HG02938 (cell line): ENCODE data around the gene ABCC1.
"Not testable (repeated sequence)": the region's sequence is repeated elsewhere in the genome, so short reads cannot be mapped to it uniquely, and the experiment has no call there.

ENCODE experiments used
- ATAC-seq: cut with Tn5 transposase; IDR thresholded peaks from one replicate; pipeline ENCODE4 v1.9.1; 2021; ENCODE audit warnings: mild to moderate bottlenecking, moderate library complexity; ENCODE audit not compliant: unreplicated experiment

Gene ABCC1

GRCh38 chr16:16150117-16150877 lies 200.9 kb downstream of the ABCC1 start:
- no peak for ATAC-seq

- ATAC-seq, result no peak
Observed at GRCh38 chr16:16150878-16151152, 201.4 kb downstream of the ABCC1 start.

DNA sequence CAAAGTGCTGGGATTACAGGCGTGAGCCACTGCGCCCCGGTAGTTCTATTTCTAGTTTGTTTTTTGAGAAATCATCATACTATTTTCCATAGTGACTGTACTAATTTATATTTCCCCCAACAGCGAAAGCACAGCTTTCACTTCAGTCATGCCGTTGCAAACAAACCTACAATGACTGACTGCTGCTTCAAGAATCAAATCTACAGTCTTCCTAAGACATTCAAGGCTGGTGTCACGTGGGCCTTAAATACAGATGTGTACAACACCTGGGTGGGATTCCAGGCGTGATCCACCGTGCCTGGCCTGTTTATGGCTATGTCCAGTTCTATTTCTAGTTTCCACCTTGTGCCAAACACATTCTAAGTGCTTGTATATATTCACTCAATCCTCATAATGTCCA lies 201.9 kb downstream of the ABCC1 start:
- no peak for ATAC-seq

- ATAC-seq, result not testable (repeated sequence)
Observed at GRCh38 chr16:16153000-16153399, 203.6 kb downstream of the ABCC1 start.

DNA sequence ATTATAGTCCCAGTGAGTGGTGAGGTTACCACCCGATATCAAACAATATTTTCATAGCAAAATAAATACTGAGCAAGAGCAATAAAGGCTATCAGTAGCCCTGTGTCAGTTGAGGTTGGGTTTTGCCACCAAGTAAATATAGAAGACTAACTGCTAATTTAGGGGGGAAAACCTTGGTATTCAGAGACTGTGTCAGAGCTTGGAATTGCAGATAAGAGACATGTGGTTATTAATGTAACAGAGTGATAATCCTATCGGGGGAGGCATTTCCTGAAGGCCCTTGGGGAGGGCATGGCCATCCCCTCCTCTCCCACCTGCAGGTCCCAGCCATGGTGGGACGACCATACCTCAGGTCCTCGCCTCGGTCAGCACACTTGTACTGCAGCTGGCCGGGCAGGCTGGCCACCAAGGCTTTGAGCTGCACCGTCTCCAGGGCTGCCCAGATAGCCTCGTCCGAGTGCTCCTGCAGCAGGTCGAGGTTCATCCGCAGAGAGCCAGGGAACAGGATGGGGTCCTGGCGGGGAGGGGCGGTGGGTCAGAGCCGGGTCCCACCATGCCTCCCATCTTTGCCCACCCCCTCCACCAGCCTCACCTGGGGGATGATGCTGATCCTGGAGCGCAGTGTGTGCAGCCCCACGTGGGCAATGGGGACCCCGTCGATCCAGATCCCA lies 205.0 kb downstream of the ABCC1 start:
- no peak for ATAC-seq

DNA sequence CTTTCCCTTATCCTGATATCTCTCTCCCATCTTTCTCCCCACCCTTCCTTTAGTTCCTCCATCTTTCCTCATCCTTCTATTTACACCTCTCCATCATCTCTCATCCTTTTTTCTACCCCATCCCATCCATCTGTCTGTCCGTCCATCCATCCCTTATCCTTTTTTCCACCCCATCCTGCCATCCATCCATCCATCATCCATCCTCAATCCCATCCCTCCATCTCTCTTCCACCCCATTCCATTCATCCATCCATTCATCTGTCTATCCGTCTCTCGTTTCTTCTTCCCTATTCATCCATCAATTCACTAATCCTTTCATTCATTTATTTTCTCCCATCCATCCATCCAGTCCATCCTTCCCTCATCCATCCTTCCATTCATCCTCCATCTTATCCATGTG lies 205.8 kb downstream of the ABCC1 start:
- no peak for ATAC-seq

- no peak for ATAC-seq
Observed at GRCh38 chr16:16157166-16157565, 207.8 kb downstream of the ABCC1 start.

GRCh38 chr16:16158082-16158658 lies 208.8 kb downstream of the ABCC1 start:
- no peak for ATAC-seq

DNA sequence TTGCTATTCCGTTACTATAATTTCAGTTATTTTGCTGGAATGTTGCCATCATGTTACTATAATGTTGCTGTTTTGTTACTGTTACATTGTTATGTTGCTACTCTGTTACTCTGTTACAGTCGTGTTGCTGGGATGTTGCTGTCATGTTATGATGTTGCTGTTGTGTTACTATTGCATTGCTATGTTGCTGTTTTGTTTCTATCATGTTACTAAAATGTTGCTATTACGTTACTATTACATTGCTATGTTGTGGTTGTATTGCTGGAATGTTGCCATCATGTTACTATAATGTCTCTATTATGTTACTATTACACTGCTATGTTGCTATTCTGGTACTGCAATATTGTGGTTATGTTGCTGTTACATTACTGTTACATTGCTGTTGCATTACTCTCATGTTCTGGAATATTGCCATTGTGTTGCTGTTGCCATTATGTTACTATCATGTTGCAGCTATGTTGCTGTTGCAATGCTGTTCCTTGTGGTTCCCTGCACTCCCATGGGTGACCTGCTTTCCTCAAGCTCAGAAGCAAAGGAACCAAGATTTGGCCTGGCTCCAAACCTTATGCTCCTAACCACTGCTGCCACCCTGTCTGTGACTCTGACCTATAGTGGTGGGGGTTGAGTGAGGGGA lies 209.4 kb downstream of the ABCC1 start:
- ATAC-seq, result no peak

- no peak for ATAC-seq
Observed at GRCh38 chr16:16159662-16160061, 210.2 kb downstream of the ABCC1 start.

- ATAC-seq, result no peak
Observed at GRCh38 chr16:16161319-16161718, 211.9 kb downstream of the ABCC1 start.

GRCh38 chr16:16161840-16162239 lies 212.4 kb downstream of the ABCC1 start:
- not testable (repeated sequence) for ATAC-seq

GRCh38 chr16:16162591-16162990 lies 213.2 kb downstream of the ABCC1 start:
- no peak for ATAC-seq

- no peak for ATAC-seq
Observed at GRCh38 chr16:16163109-16163508, 213.7 kb downstream of the ABCC1 start.

- no peak for ATAC-seq
Observed at GRCh38 chr16:16163571-16163970, 214.2 kb downstream of the ABCC1 start.

DNA sequence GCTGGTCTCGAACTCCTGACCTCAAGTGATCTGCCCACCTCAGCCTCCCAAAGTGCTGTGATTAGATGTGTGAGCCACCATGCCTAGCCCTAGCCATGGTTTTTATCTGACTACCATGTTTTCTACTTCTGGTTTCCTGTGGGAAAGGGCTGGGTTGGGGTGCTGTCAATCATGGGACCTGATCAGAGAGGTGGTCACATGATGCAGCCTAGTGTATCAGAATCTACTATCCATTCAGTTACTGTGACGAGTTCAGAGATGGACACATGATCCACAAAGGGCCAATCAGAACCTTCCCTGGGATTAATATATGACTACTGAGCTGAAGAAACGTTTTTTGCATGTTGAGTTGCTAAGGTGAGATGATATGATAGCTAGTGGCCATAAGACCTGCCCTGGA lies 214.8 kb downstream of the ABCC1 start:
- no peak for ATAC-seq

DNA sequence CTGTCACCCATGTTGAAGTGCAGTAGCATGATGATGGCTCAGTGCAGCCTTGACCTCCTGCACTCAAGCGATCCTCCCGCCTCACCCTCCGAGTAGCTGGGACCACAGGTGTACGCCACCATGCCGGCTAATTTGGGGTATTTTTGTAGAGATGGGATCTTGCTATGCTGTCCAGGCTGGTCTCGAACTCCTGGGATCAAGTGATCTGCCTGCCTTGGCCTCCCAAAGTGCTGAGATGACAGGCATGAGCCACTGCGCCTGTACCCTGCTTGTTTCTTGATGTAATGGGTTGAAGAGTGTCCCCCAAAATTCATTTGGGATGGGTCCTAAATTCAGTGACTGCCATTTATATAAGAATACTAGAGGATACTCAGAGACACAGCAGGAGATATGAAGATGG lies 216.7 kb downstream of the ABCC1 start:
- ATAC-seq, result no peak

GRCh38 chr16:16166949-16167348 lies 217.5 kb downstream of the ABCC1 start:
- no peak for ATAC-seq

DNA sequence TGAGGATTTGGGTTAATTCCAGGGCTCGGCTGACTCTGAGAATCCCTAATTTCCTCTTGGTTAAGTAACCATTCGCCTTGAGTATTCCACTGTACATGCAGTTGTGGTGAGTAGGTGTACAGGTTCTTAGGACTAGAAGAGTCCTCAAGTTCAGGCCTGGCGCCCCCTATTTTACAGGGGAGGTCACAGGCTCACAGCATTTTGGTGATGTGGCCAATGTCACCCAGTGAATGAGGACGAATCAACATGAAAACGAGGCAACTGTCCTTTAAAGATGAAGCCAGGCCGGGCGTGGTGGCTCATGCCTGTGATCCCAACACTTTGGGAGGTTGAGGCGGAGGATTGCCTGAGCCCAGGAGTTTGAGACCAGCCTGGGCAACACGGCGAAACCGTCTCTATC lies 218.5 kb downstream of the ABCC1 start:
- no peak for ATAC-seq

DNA sequence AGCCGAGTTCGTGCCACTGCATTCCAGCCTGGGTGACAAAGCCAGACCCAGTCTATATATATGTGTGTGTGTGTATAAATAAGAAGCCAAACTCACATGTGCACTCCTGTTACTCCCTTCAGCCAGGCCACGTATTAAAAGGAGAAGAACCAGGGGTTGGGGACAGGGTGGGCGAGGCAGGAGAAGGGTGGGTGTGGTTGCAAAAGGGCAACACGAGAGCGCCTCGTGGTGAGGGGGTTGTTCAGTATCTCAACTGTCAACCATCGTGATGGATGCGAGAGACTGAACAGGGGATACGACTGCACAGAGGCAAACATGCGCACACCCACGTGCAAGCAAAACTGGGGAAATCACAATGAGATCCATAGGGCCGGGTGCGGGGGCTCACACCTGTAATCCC lies 219.0 kb downstream of the ABCC1 start:
- no peak for ATAC-seq

- ATAC-seq, result no peak
Observed at GRCh38 chr16:16169615-16170014, 220.2 kb downstream of the ABCC1 start.

DNA sequence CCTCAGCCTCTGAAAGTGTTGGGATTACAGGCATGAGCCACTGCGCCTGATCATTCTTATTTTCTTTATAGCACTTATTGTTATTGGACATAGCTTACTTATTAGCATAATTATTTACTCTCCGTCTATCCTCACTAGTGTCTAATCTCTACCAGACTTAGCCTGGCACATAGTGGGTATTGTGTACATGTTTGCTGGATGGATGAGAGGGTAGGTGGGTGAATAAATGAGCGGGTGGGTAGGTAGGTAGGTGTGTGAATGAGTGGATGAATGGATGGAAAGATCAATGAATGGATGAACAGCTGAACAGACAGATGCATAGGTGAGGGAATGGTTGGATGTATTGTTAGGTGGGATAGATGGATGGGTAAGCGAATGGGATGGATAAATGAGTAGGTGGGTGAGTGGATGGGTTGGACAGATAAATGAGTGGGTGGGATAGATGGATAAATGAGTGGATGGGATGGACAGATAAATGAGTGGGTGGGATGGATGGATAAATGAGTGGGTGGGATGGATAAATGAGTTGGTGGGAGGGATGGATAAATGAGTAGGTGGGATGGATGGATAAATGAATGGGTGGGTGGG lies 222.0 kb downstream of the ABCC1 start:
- no peak for ATAC-seq
